Hippocampal formation (tissue), 2 donors: ENCODE data around the gene SLC17A3.

Source experiments
- DNase-seq, 2 donors: peaks; one replicate each; lab custom pipeline; 2025; lab: John Stamatoyannopoulos, UW

Gene SLC17A3

DNA sequence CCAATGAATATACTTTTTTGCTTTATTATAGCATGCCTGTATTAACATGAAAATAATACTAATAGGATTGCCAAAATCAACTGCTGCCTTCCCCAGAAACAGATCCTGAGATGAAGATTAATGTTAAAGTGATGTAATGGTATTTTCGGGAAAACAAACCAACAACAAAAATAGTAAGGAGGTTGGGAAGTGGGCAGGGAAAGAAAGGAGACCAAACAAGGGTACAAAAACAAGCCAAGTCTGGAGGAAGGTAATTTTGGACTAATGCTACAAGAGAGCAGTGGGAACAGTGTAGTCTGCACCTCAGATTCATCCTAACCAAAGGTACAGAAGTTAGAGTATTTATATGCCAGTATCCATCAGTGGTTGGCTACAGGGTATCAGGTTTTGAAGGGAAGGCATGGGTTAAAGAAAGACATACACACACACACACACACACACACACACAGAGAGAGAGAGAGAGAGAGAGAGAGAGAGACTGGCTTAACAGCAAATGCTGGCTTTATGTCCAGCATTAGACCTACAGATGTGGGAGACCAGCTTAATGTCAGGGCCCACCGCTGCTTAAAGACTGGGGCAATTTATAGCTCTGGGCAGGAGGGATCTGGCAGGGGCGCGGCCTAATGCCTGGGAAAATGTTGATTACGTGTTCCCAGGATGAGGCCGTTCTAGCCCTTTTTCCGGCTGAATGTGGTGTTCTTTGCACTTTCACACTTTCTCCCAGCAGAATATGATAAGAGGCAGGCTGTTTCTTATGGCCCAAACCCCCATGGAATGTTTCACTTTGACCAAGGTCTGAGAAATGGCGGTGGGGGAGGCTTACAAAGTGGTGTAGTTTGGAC lies 38.4 kb downstream of the SLC17A3 start:
- DNase-seq = no peak

- no peak for DNase-seq
These were observed 39.1 kb downstream of the SLC17A3 start for GRCh38 chr6:25834950-25835349.

- DNase-seq = no peak
These were observed 40.9 kb downstream of the SLC17A3 start for GRCh38 chr6:25833136-25833535.

GRCh38 chr6:25832670-25833069 lies 41.4 kb downstream of the SLC17A3 start:
- DNase-seq = no peak

- DNase-seq = no peak
These were observed 41.8 kb downstream of the SLC17A3 start for GRCh38 chr6:25832307-25832662.

- no peak for DNase-seq
These were observed 42.3 kb downstream of the SLC17A3 start, which contains the start of gene SLC17A1 for GRCh38 chr6:25831532-25832306. Gene SLC17A1, minus strand, starts transcription at chr6:25832052. Its CDS starts 1,495 bp downstream, at chr6:25830557.

GRCh38 chr6:25830458-25830857 lies 43.6 kb downstream of the SLC17A3 start:
- DNase-seq = no peak

GRCh38 chr6:25829375-25829774 lies 44.7 kb downstream of the SLC17A3 start:
- no peak for DNase-seq

DNA sequence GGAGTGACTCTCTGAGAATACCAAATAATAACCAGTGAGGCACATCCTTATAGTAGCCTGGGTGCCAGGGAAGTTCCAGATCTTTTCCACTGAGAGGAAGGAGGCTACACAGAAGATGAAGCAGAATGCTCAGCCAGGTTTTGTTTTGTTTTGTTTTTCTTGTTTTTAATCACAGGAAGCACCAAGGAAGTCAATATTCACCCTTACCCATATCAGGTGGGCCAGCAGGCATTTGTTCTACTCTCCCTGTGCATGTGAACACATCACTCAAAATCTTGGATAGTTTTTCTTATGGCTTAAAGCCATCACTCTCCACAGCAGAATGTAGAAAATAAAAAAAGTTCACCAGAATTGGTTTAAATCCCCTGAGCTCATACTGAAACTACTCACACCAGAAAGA lies 52.7 kb downstream of the SLC17A3 start:
- DNase-seq = no peak

GRCh38 chr6:25816252-25816651 lies 57.8 kb downstream of the SLC17A3 start:
- no peak for DNase-seq

GRCh38 chr6:25815194-25815593 lies 58.8 kb downstream of the SLC17A3 start:
- DNase-seq = no peak

- no peak for DNase-seq
These were observed 69.2 kb downstream of the SLC17A3 start for GRCh38 chr6:25804804-25805203.

DNA sequence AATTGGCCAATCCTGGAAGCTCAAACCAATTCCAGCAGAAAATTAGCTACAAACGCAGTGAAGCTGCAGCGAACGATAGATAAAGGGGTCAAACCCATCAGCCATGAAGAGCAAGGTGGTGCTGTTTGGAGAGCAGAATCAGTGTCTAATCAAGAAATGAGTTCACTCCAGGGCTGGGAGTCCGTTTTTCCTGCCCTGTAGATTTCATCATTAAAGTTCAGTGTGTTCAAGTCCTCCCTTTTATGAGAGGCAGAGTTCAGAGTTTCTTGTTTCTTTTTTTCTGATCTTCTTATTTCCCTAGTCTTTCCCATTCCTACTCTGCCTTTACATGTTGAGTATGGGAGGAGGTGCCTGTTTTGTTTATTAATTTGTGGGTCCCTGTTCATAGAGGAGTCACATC lies 72.6 kb downstream of the SLC17A3 start:
- no peak for DNase-seq
